GM12874 (cell line): ENCODE data around the gene RNU6-1.

Experiments
- CTCF ChIP-seq: IDR thresholded peaks from 2 replicates; pipeline ENCODE4 v1.5.1; 2011; ENCODE audit warnings: low read depth, mild to moderate bottlenecking, control low read depth, low read length, moderate library complexity; ENCODE audit not compliant: insufficient read depth

Gene RNU6-1

GRCh38 chr15:67803299-67803698, 36.5 kb downstream of the RNU6-1 start:
- no peak for TF ChIP-seq CTCF

- TF ChIP-seq CTCF = no peak
These were observed 37.6 kb downstream of the RNU6-1 start for GRCh38 chr15:67801926-67802914.

- no peak for TF ChIP-seq CTCF
These were observed 38.7 kb downstream of the RNU6-1 start for GRCh38 chr15:67801142-67801541.

- no peak for TF ChIP-seq CTCF
These were observed 40.0 kb downstream of the RNU6-1 start for GRCh38 chr15:67799801-67800205.

DNA sequence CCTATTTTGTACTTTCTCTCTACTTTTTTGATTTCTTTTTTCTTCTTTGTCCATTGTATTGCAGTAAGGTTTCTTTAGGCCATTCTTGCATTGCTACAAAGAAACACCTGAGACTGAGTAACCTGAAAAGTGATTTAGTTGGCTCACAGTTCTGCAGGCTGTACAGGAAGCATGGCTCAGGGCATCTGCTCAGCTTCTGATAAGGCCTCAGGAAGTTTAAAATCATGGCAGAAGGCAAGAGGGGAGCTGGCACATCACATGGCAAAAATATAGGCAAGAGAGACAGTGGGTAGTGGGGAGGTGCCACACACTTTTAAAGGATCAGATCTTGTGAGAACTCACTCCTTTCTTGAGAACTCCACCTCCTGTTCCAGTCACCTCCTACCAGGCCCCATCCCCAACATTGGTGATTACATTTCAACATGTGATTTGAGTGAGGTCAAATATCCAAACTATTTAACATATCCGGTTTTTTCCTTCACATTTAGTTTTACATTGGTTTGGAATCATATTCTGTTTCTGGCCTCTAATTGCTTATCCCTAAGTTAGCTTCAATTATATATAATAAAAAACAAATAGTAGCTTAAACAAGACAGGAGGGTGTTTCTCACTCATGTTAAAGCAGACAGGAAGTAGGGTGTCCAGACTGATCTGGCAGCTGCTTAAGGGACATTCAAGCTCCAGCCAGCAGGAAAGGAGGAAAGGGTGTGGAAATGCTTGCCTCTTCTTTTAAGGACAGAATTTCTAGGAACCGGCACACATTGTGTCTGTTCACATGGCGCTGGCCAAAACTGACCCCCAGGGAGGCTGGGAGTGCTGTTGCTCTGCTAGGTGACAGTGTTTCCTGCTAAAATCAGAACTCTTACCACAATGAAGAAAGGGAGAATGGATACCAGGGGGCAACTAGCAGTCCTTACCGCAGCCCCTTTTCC, 43.4 kb downstream of the RNU6-1 start:
- TF ChIP-seq CTCF = no peak

- TF ChIP-seq CTCF = no peak
These were observed 44.8 kb downstream of the RNU6-1 start for GRCh38 chr15:67794832-67795574.
